ENCODE data around the gene ADGRB3.
"Not testable (repeated sequence)": the region's sequence is repeated elsewhere in the genome, so short reads cannot be mapped to it uniquely, and the experiment has no call there.

Gene ADGRB3

DNA sequence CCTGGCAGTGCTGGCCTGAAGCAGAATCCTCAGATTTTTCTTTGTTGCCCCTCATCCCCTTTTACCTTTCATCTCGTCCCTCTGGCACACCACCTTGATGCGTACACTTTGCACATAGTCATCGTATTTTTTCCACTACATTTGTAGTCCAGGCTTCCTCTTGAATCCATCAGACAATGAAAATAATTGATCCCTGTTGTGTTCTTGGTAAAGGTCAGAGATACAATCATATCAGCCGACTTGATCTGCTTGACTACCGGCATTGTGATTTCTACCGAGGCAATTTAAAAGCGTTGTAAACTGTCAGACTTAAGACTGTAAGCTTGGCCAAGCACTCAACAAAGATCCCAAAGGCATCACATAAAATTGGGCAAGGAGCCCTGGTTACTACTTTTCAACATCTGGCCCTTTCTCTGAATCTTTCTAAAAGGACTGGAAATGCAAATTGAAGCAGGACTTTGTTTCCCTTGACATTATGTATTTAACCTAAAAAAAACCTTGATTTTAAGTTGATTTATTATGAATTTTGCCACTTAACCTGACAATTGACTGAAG, 649.2 kb downstream of the ADGRB3 start:
- no peak for DNase-seq

GRCh38 chr6:69285054-69285453, 650.0 kb downstream of the ADGRB3 start:
- no peak for DNase-seq

GRCh38 chr6:69286331-69286730, 651.2 kb downstream of the ADGRB3 start:
- DNase-seq, result no peak

DNA sequence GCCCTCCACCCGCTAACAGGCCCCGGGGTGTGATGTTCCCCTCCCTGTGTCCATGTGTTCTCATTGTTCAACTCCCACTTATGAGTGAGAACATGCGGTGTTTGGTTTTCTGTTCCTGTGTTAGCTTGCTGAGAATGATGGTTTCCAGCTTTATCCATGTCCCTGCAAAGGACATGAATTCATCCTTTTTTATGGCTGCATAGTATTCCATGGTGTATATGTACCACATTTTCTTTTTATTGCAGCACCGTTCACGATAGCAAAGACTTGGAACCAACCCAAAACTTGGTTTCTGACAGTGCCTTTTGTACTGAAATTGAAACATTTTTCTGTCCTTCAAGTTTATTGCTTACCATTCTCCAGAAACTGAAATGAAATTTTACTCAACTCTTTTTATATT, 653.1 kb downstream of the ADGRB3 start:
- DNase-seq, result not testable (repeated sequence)

GRCh38 chr6:69289689-69290495, 654.8 kb downstream of the ADGRB3 start:
- DNase-seq, result no peak

- DNase-seq, result no peak
Measured at GRCh38 chr6:69293471-69293870, 658.4 kb downstream of the ADGRB3 start.

DNA sequence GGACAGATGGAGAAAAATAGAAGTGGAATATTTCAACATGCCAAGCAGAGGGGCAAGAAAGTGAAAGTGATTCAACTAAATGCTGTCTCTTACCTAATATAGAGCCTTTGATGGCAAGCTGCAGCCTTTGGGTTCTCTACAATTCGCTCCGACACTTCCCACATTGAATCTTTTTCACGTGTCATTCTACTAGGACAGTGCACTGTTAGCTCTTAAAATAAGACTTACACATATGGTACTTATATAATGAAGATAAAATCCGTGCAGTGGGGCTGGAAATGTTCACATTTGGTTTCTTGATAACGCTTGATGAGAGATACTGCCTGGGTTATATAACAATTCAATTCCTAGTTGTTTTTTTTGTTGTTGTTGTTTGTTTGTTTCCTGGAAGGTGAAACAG, 659.3 kb downstream of the ADGRB3 start:
- DNase-seq, result no peak

DNA sequence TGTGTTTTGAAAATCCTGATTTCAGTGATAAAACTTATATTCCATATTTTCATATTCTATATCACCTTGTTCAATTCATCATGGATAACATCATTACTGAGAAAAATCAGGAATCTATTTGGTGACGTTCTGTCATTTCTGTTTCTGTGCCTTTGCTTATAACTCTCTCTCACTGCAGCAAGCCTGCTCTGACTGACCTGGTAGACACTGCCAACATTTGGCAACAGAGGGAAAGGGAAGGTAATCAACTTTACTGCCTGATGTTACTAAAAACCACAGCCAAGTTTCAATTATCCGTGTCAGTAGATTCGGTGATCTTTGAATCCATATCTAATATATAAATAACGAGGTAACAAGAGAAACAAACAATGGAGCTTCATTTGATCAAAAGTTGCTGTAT, 659.8 kb downstream of the ADGRB3 start:
- DNase-seq, result no peak

- no peak for DNase-seq
Measured at GRCh38 chr6:69303382-69303781, 668.3 kb downstream of the ADGRB3 start.

GRCh38 chr6:69305456-69305855, 670.4 kb downstream of the ADGRB3 start:
- DNase-seq, result no peak

DNA sequence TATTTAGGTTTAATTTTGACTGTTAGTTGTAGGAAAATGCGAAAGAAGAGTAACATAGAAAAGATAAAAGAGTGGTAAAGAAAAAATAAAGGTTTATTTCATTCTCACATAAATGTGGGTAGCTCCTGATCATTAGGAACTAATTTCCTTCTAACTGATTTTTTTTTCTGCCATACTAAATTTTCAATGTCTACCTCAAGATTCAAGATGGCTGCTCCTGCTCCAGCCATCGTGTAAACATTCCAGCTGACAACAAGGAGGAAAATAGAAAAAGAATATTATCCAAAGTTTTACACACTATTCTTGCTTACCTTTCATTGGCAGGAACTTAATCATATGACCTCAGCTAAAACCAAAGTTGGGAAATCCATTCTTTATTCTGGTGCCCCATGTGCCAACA, 673.5 kb downstream of the ADGRB3 start:
- no peak for DNase-seq

DNA sequence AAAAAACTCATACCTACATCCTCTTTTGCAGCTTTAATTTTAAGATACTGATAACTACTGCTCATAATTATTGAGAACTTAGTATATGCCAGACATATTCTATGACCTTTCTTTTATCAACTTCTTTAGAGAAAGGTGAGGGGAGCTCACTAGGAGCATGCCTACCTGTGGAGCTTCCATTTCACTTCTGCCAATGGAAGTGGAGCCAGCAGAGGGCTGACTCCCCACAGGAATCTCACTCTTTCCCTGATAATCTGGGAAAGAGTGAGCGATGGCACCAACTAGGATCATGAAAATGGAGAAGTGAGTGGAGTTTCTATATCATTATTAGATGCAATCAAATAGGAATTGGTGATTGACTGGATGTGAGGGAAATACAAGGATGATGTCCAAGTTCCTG, 676.8 kb downstream of the ADGRB3 start:
- DNase-seq, result no peak

- no peak for DNase-seq
Measured at GRCh38 chr6:69314001-69314400, 678.9 kb downstream of the ADGRB3 start.

DNA sequence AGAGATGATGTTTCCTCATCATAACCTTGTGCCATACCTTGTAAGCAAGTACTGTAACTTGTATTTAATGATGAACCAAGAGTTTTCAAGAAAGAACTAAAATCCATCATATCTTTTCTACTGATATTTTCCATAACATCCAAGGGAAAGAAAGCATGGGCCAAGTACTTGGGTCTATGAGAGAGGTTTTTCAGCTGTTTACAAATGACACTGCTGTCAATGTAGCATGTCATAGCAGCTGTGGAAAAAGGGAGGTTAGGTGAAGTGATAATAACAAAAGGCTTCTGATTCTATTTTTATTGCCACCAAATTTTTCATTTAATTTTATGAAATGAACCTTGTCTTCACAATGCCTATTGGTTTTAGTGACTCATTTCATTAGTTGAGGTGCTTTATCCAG, 679.4 kb downstream of the ADGRB3 start:
- no peak for DNase-seq

GRCh38 chr6:69331886-69332285, 696.8 kb downstream of the ADGRB3 start:
- DNase-seq, result no peak

DNA sequence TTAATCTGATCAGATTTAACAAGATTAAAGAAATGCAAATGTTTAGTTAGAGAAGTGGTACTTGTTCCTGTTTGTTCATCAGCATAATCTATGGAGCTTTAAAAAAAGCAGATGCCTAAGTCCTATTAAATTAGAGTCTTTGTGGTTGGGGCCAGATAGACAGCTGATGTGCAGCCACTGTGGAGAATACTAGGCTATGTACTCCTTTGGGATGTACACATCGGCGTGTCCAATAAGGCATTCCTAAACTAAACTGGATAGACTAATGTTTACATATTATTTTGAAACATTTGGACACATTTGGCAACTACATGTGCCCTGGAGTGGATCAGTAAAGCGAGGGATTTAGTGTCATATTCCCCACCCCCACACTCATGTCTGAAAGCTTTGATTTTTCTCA, 702.2 kb downstream of the ADGRB3 start:
- DNase-seq, result no peak

DNA sequence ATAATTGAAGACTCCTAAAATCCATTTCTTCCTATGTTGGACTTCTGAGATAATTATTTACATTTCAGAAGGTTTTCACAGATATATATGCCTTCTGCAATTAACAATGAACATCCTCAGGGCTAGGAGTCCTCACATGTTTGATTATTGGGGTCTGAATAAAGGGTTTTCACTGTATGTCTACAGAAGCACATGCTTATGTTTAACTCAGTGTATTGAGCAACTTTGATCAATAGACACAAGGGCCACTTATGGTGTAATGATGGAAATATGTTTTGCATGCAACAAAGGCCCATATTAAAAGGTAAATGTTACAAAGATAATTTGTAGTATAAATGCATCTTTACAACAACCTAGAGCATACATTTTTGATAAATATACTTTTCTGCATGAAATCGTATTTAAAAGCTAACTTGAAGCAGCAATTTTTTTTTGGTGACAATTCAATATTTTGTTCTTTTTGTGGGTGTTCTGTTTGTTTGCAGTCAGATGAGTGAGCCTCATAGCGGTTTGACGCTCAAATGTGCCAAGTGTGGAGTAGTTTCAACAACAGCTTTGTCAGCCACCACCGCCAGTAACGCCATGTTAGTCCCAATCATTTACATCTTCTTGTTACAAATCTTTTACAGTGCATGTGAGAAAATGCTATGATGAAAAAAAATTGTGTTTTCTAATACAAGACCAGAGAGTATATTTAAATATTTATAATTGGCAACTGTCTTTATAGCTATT, 703.5 kb downstream of the ADGRB3 start:
- no peak for DNase-seq

DNA sequence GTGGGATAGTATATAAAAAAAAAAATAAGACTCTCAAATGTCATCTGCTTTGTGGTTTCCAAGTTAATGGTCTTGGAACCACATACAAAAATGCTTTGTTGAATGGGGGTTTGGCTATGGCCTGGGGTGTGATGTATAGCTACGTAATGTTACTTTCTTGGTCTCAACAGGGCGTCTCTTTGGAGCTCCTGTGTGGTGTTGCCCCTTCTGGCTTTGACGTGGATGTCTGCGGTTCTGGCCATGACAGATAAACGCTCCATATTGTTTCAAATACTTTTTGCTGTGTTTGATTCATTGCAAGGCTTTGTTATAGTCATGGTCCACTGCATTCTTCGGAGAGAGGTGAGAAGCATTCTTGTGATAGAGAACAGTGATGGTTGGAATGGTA, 704.1 kb downstream of the ADGRB3 start:
- DNase-seq, result no peak

DNA sequence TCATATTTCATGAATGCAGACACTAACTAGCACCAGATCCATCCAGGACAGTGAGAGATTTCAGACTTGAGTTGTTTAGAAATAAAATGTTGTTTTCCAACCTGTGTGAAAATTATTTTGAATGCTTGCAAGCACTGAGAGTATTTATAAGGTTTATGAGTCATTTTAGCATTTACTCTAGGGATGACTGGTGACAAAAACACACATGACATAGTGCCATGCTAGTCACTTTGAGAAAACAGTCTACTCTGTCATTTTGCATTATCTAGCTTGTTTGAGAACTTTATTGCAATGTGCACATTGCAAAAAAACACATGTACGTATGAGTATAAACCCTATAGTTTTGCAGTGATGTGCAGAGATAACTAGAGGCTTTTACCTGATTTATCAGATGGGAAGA, 705.1 kb downstream of the ADGRB3 start:
- DNase-seq, result no peak

- DNase-seq, result peak; percentile 2
Measured at GRCh38 chr6:69343851-69344250, 708.8 kb downstream of the ADGRB3 start.

- DNase-seq, result no peak
Measured at GRCh38 chr6:69349771-69350170, 714.7 kb downstream of the ADGRB3 start.

DNA sequence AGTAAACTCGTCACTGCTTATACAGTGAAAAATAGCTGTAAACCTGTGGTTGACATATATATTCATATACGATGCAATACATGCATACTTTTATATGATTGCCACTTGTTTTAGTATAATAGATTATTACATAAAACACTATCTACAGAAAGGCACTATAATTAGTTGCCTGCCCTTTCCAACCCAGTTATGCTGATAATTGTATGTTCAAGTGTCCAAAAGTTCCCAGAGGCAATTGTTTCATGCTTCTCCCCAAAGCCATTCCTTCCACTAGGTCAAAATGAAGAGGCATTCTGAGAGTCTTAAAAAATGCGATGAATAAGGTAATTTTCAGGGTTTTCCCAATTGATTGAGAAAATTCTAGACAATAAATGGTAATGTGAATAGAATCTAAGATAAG, 727.1 kb downstream of the ADGRB3 start:
- DNase-seq, result no peak

GRCh38 chr6:69366831-69367230, 731.7 kb downstream of the ADGRB3 start:
- no peak for DNase-seq

- DNase-seq, result no peak
Measured at GRCh38 chr6:69368613-69369012, 733.5 kb downstream of the ADGRB3 start.

All from fibroblast of skin of right biceps (primary cell).